HG02840 (cell line): Measurements from ENCODE around the gene SPRY4.

ENCODE experiments used
- ATAC-seq: cut with Tn5 transposase; IDR thresholded peaks from one replicate; pipeline ENCODE4 v1.9.1; 2021; ENCODE audit warnings: mild to moderate bottlenecking, moderate library complexity, moderate number of reproducible peaks; ENCODE audit not compliant: unreplicated experiment, low FRiP score

Gene SPRY4

DNA sequence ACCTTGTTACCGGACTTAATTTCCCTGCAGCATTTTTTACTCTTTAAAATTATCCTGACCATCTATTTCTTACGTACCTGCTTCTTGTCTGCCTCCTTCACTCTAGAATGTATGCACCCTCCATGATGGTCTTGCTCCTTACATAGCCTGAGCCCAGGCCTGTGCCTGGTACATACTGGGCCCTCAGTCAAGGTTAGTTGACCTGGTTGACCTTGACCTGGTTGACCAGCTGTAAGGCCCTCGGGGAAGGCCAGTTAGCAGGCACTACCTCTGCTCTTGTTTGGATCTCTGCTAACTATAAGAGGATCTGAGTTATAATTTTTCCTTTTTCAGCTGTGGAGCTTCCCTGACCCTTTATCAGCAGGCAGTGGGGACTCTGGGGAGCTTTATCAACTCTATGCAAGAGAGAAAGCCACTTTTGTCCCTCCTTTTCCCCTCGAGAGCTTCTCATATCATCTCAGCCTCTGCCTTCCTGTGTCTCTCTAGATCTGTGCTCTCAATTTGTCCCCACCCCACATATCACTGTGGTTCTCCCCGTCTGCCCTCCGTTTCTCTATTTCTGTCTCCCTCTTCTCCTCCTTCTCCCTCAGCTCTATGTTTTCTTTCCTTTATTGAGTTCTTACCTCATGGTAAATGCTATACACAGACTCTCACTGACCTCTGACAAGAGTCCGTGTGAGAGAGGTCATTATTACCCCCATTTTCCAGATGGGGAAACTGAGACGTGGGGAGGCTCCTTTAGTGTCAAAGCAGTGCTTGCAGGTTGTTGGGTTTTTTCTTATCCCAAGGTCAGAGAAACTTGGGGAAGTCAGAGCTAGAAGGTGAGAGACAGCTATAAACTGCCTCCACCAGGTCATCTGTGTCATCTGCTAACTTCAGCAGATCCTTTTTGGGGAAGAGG, 28.6 kb downstream of the SPRY4 start:
- ATAC-seq = no peak

- ATAC-seq = no peak
Measured at GRCh38 chr5:142295084-142295758, 29.6 kb downstream of the SPRY4 start.

- no peak for ATAC-seq
Measured at GRCh38 chr5:142293486-142293885, 31.3 kb downstream of the SPRY4 start.

- no peak for ATAC-seq
Measured at GRCh38 chr5:142292808-142293207, 32.0 kb downstream of the SPRY4 start.

DNA sequence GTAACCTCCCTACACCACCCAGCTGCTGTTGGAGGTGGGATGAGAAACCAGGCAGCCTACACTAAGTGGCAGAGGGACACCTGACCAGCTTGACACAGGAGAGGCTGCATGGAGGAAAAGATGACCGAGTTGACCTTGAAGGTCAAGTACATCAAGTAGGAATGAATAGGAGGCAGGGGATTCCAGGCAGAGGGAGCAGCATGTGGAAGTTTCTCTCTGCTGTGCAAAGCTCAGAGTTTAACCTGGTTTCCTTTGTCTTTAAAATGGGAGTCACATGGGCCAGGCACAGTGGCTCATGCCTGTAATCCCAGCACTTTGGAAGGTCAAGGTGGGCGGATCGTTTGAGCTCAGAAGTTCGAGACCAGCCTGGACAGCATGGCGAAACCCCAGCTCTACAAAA, 32.6 kb downstream of the SPRY4 start:
- ATAC-seq = no peak

GRCh38 chr5:142290577-142291299, 34.1 kb downstream of the SPRY4 start:
- ATAC-seq = no peak

DNA sequence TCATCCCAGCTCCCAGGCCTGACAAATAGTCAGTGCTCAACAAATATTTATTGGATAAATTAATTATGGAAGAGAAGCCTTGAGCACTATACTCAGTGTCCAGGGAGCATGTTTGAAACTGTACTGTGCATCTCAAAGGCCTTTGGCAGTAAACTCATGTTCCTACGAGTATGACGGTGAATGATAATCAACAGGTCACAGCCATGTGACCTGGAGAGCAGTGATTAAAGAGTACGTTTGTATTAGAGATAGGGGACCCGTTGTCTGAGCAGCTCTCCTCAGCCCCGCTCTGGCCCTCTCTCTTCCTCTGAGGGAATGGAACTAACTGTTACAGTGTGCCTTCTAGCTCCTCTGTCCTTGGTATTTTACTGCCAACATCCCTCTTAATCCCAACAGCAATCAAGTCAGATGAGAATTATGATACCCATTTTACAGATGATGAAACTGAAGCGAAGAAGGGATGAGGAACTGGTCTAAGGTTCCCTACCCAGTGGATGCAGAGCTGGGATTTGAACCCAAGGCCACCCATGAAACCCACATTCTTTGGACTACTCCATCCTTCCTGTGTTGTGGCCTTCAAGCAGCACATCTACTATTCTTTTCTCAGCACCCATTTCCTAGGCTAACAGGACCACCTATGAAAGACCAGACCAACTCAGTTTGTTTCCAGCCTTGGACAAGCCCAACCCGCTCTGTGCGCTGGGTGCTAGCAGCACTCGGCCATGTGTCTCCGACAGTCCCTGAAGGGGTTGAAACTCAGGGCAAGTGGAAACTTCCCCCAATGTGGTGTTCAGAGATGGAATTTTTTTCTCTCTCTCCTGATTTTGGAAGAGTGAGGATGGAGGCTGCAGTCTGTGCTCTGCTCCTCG, 34.9 kb downstream of the SPRY4 start:
- ATAC-seq = no peak

GRCh38 chr5:142287973-142288313, 36.9 kb downstream of the SPRY4 start:
- no peak for ATAC-seq

GRCh38 chr5:142287096-142287972, 37.5 kb downstream of the SPRY4 start:
- ATAC-seq = no peak

DNA sequence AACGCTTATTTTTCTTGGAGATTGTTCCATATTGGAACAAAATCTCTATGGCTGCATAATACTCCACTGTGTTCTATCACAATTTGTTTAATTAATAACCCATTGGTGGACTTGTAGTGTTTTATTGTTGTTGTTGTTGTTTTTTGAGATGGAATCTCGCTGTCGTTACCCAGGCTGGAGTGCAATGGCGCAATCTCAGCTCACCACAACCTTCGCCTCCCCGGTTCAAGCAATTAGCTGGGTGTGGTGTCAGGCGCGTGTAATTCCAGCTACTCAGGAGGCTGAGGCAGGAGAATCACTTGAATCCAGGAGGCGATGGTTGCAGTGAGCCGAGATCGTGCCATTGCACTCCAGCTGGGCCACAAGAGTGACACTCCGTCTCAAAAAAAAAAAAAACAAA, 38.7 kb downstream of the SPRY4 start:
- no peak for ATAC-seq

GRCh38 chr5:142283304-142283703, 41.5 kb downstream of the SPRY4 start:
- no peak for ATAC-seq

DNA sequence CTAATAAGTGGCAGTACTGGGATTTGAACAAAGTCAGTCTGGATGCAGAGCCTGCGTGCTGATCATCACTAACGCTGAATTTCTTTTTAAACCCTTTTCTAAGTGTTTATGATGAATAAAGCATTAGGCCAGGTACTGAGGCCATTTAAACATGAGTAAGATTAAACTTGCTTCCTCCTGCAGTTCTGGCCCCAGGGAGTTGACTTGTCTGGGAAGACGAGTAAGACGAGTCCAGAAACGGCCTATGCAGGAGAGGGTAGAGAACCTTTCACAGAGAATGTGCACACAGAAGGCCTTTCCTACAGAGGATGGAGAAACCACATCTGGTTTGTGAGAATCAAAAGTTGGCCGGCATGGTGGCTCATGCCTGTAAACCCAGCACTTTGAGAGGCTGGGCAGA, 42.9 kb downstream of the SPRY4 start:
- ATAC-seq = no peak

- no peak for ATAC-seq
Measured at GRCh38 chr5:142281008-142281367, 43.8 kb downstream of the SPRY4 start.

DNA sequence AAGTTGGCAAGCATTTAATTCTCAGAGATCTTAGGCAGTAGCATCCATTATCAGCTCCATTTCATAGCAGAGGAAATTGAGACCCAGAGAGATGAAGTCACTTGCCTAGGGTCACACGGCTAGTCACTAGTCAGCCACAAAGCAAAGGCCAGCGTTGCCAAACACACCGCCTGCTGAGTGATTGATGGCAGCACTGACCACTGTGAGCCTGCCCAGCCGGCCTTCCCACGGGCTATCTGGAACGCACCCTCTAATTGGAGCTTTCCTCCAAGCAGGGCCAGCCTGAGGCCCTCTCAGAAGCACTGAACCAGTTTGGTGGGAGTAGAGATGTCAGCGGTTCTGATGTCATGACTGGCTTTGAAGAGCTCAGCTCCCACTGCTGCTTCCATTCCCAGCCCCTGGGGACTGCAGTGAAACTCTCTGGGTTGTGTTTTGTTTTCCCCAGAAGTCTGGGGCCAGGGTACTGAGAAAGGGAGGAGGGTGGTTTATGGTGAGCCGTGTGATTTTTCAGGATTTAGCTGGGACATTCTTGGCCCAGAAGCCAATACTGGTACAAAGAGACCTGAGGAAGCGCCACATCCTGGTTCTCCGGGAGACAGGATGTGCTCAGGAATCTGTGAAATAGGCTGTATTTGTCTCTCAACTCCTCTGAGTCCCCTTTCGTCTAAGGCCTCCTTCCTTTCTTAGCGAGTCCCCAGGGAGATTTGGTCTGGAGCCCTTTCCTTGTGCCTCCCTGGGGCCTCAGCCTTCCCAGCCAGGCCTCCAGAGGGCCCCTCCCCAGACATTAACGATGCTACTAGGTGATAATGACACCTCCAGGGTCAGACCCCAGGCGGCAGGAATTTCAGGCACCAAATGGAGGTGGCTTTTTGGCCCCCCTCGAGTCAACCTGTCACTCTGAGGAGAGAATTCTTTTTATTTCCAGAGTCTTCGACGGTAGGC, 44.5 kb downstream of the SPRY4 start:
- ATAC-seq = no peak

DNA sequence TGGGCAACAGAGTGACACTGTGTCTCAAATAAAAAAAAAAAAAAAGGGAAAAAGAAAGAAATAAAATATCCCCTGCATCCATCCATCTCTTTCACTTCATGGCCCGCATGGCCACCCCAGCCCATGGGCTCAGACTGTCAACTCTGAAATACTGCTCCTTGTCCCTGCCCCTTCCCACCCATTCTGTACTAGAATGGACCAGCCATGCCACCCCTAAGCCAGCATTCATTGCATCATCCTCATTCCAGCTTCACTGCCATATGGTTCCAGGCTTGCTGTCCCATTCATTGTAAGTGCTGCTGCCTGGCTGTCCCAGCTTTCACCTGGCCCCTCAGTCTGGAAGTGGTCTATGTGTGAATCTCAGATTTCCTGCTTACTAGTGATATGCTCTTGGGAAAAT, 46.2 kb downstream of the SPRY4 start:
- ATAC-seq = no peak

DNA sequence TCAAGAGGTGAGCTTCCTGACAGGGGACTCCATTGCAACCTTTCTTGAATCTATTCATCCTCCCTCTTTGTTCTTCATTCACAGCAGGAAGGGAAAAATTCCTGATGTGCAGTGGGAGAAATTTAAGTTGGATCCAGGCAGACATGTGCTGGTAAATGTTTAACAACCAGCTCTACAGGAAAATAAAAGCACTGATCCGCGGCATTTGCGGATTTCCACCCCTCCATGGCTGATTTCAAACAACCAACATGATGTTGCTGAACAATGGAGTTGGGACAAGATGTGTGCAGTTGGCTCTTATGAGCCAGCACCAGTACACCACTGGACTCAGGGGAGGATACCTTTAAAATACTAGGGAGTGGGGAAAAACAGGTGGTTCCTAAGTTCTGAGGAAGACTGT, 47.0 kb downstream of the SPRY4 start:
- no peak for ATAC-seq

- ATAC-seq = no peak
Measured at GRCh38 chr5:142276517-142276916, 48.3 kb downstream of the SPRY4 start.

GRCh38 chr5:142275496-142275895, 49.3 kb downstream of the SPRY4 start:
- ATAC-seq = no peak
